Sigmoid colon (tissue), 4 donors: ENCODE measurements around the gene REXO1.

Source experiments
- EP300 ChIP-seq, 4 donors: sonication (generic); formaldehyde crosslinking; IDR thresholded peaks; one replicate each; pipeline ENCODE4 v1.6.1; 2017; ENCODE audit warnings: antibody characterized with exemption in 4 of 4
- POLR2A ChIP-seq, 2 donors: fragments of 450-650 bp; IDR thresholded peaks; one replicate each; pipeline ENCODE4 v1.6.1; 2016; ENCODE audit warnings: antibody characterized with exemption in 2 of 2, mild to moderate bottlenecking in 2 of 2, moderate library complexity in 2 of 2
- POLR2AphosphoS5 ChIP-seq, 4 donors: sonication (generic); formaldehyde crosslinking; IDR thresholded peaks; one replicate each; pipeline ENCODE4 v1.6.1; 2017; ENCODE audit warnings: antibody characterized with exemption in 4 of 4
- TF ChIP-seq, protein P1 (sequence below), 4 experiments: fragments of 450-650 bp in 3 of 4; fragments of 200-600 bp in 1 of 4; IDR thresholded peaks; one replicate each; pipeline ENCODE4 v1.5.1; 2016 to 2019; ENCODE audit warnings: antibody characterized with exemption in 4 of 4, mild to moderate bottlenecking in 3 of 4, moderate library complexity in 2 of 4

DNA sequence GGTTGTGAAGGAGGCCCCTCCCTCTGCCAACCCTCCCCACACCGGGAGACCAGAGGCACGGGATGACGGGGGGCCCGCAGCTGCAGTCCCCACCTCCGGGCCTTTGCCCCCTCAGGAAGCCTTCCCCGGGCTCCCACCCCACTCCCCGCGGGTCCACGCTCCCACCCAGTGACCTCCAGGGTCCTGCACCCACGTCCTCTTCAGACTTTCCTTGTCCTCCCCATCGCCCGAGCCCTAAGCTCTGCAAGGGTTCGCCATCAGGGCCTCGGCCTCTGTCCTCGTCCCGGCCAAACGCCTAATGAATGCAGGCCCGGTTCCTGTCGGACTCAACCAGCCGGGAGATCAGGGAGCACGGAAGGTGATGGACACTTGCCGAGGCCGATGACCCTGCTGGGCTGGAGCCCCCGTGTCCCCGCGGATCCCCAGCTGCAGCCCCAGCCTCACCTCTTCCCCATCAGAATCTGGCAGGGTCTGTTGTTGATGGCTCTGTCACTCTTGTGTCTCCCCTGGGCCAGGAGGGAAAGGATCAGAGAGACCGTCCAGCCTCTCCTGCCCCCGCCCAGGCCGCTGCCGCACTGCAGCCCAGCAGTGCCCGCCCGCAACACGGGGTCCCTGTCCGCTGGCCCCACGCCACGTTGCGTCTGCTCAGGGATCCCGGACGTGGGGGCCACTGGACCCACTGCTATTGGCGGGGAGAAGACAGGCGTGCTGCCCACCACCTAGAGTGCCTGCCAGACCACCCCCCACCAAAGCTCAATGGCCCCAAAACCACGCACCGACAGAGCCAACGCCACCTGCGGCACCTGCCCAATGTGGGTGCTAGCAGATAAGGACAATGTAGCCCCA lies 41.9 kb downstream of the REXO1 start:
- TF ChIP-seq, protein P1, sequence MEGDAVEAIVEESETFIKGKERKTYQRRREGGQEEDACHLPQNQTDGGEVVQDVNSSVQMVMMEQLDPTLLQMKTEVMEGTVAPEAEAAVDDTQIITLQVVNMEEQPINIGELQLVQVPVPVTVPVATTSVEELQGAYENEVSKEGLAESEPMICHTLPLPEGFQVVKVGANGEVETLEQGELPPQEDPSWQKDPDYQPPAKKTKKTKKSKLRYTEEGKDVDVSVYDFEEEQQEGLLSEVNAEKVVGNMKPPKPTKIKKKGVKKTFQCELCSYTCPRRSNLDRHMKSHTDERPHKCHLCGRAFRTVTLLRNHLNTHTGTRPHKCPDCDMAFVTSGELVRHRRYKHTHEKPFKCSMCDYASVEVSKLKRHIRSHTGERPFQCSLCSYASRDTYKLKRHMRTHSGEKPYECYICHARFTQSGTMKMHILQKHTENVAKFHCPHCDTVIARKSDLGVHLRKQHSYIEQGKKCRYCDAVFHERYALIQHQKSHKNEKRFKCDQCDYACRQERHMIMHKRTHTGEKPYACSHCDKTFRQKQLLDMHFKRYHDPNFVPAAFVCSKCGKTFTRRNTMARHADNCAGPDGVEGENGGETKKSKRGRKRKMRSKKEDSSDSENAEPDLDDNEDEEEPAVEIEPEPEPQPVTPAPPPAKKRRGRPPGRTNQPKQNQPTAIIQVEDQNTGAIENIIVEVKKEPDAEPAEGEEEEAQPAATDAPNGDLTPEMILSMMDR (IDR thresholded peaks at IDR 0.05): no peak
- TF ChIP-seq POLR2AphosphoS5 (IDR thresholded peaks at IDR 0.05) (no peak), EP300 (IDR thresholded peaks at IDR 0.05) (no peak), POLR2A (IDR thresholded peaks at IDR 0.05) (no peak)
